ENCODE data around the gene GPRC5B.

The GPRC5B gene, protein sequence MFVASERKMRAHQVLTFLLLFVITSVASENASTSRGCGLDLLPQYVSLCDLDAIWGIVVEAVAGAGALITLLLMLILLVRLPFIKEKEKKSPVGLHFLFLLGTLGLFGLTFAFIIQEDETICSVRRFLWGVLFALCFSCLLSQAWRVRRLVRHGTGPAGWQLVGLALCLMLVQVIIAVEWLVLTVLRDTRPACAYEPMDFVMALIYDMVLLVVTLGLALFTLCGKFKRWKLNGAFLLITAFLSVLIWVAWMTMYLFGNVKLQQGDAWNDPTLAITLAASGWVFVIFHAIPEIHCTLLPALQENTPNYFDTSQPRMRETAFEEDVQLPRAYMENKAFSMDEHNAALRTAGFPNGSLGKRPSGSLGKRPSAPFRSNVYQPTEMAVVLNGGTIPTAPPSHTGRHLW

GRCh38 chr16:19884611-19885450 lies at the start of gene GPRC5B:
Gene GPRC5B (minus strand): TSS chr16:19884848. CDS start chr16:19872845, 12,003 bp downstream.
- no peaks in the 10 kb centered on the region for H3F3A ChIP-seq (ENCODE audit: low read depth)
- no peaks in the 10 kb centered on the region for H3K9me3 ChIP-seq (ENCODE audit: insufficient read depth, low read depth, low read length)
- no peak within 1 kb of the TSS for H2AFZ ChIP-seq (ENCODE audit: low read length)
- no peak for TF ChIP-seq CTCF (conservative IDR thresholded peaks at IDR 0.05; ENCODE audit: low read length)
- no peak for TF ChIP-seq EZH2phosphoT487 (IDR thresholded peaks at IDR 0.05; ENCODE audit: borderline replicate concordance)
- H3K4me3 ChIP-seq (ENCODE audit: low read length, poor library complexity, severe bottlenecking): no peak within 1 kb of the TSS
- H3K79me2 ChIP-seq (ENCODE audit: insufficient read depth, low read length): no peaks in the 10 kb centered on the region
- no peaks in the 10 kb centered on the region for H3K36me3 ChIP-seq (ENCODE audit: insufficient read depth, low read length)
- H3K9me2 ChIP-seq (replicated peaks; ENCODE audit: low read depth, low read length): no peaks in the 10 kb centered on the region
- H3K27me3 ChIP-seq (ENCODE audit: insufficient read depth, low read length, poor library complexity, severe bottlenecking): no peaks in the 10 kb centered on the region
- no peak within 1 kb of the TSS for H3K4me2 ChIP-seq (ENCODE audit: low read depth, low read length, poor library complexity, severe bottlenecking)
- H3K9ac ChIP-seq (ENCODE audit: low read depth, low read length, poor library complexity, severe bottlenecking): no peak within 1 kb of the TSS
- H3K4me1 ChIP-seq (ENCODE audit: insufficient read depth, low read length, poor library complexity, severe bottlenecking): no peaks in the 10 kb centered on the region
- no peaks in the 10 kb centered on the region for H4K20me1 ChIP-seq (ENCODE audit: insufficient read depth, low read length, poor library complexity, severe bottlenecking)

GRCh38 chr16:19933740-19934139 lies 49.1 kb upstream of the GPRC5B start:
- Histone ChIP-seq H3K9ac (ENCODE audit: low read depth, low read length, poor library complexity, severe bottlenecking) (no peak overlapping the region), H3K27me3 (ENCODE audit: insufficient read depth, low read length, poor library complexity, severe bottlenecking) (no peaks in the 10 kb centered on the region), H3K36me3 (ENCODE audit: insufficient read depth, low read length) (no peaks in the 10 kb centered on the region), H2AFZ (ENCODE audit: low read length) (no peak overlapping the region), H3K9me3 (ENCODE audit: insufficient read depth, low read depth, low read length) (peaks cover 6% of the 10 kb centered on the region; the same call in 1 of the 2 replicates), H4K20me1 (ENCODE audit: insufficient read depth, low read length, poor library complexity, severe bottlenecking) (no peaks in the 10 kb centered on the region), H3F3A (ENCODE audit: low read depth) (no peaks in the 10 kb centered on the region), H3K79me2 (ENCODE audit: insufficient read depth, low read length) (no peaks in the 10 kb centered on the region), H3K9me2 (replicated peaks; ENCODE audit: low read depth, low read length) (no peaks in the 10 kb centered on the region), H3K4me1 (ENCODE audit: insufficient read depth, low read length, poor library complexity, severe bottlenecking) (no peaks in the 10 kb centered on the region), H3K4me3 (ENCODE audit: low read length, poor library complexity, severe bottlenecking) (no peak overlapping the region), H3K4me2 (ENCODE audit: low read depth, low read length, poor library complexity, severe bottlenecking) (no peak overlapping the region)
- TF ChIP-seq EZH2phosphoT487 (IDR thresholded peaks at IDR 0.05; ENCODE audit: borderline replicate concordance): no peak
- no peak for TF ChIP-seq CTCF (conservative IDR thresholded peaks at IDR 0.05; ENCODE audit: low read length)

DNA sequence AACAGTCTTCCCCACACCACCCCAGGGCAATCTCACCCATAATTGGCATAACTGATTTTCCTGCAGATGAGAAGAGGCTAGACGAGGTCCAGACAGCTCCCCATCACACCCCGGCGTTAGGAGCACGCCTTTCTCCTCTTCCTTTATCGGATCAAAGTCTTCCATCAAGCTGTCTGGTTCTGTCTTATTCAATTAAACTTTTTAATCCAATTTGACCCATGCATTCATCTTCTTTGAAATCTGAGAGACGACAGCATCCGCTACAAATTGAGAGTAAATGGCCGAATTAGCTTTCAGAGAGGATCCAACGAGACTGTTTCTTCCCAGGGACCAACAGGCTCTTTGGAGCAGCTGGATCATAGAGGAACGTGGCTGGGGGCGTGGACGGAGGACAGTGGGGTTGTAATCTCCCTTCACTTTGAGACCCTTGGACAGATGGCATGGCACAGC lies 44.4 kb upstream of the GPRC5B start:
- Histone ChIP-seq H3K36me3 (ENCODE audit: insufficient read depth, low read length) (no peaks in the 10 kb centered on the region), H2AFZ (ENCODE audit: low read length) (no peak overlapping the region), H3K27me3 (ENCODE audit: insufficient read depth, low read length, poor library complexity, severe bottlenecking) (no peaks in the 10 kb centered on the region), H4K20me1 (ENCODE audit: insufficient read depth, low read length, poor library complexity, severe bottlenecking) (no peaks in the 10 kb centered on the region), H3K4me1 (ENCODE audit: insufficient read depth, low read length, poor library complexity, severe bottlenecking) (no peaks in the 10 kb centered on the region), H3K4me2 (ENCODE audit: low read depth, low read length, poor library complexity, severe bottlenecking) (no peak overlapping the region), H3K9ac (ENCODE audit: low read depth, low read length, poor library complexity, severe bottlenecking) (no peak overlapping the region), H3F3A (ENCODE audit: low read depth) (no peaks in the 10 kb centered on the region), H3K4me3 (ENCODE audit: low read length, poor library complexity, severe bottlenecking) (no peak overlapping the region), H3K79me2 (ENCODE audit: insufficient read depth, low read length) (no peaks in the 10 kb centered on the region), H3K9me2 (replicated peaks; ENCODE audit: low read depth, low read length) (no peaks in the 10 kb centered on the region), H3K9me3 (ENCODE audit: insufficient read depth, low read depth, low read length) (no peaks in the 10 kb centered on the region)
- TF ChIP-seq EZH2phosphoT487 (IDR thresholded peaks at IDR 0.05; ENCODE audit: borderline replicate concordance) (no peak), CTCF (conservative IDR thresholded peaks at IDR 0.05; ENCODE audit: low read length) (no peak)
